T-cell (primary cell): Measurements from ENCODE around the gene LY86. TPM values are rescaled to one million over a fixed set of nuclear protein-coding genes. Genes with fewer than 3 reads are reported as not detected.
A peak's percentile ranks its signal among the peaks of the same experiment; 100 is the strongest.

Experiments used
- ATAC-seq, 4 experiments: fragments of 200-7000 bp in 3 of 4; fragments of 150-1000 bp in 1 of 4; cut with Tn5 transposase; replicated peaks in 1 of 4; 1 replicate in 3 of 4; 2 replicates in 1 of 4; pipeline ENCODE4 v1.10.0; 2021; ENCODE audit warnings: moderate library complexity in 3 of 4, mild to moderate bottlenecking in 2 of 4, moderate number of reproducible peaks in 1 of 4
- CTCF ChIA-PET, 2 donors: fragments of 300-600 bp; sonication (Branson Sonifier 250); formaldehyde crosslinking; loops; one replicate each; lab custom pipeline; 2022; ENCODE audit warnings: antibody characterized with exemption in 2 of 2; lab: Charles Lee
- POLR2A ChIA-PET, 2 donors: fragments of 300-600 bp; sonication (Branson Sonifier 250); formaldehyde crosslinking; loops; one replicate each; lab custom pipeline; 2022; ENCODE audit warnings: antibody characterized with exemption in 2 of 2; lab: Charles Lee
- DNase-seq, 35 experiments: peaks; one replicate each; pipeline versions ENCODE4 v3.0.0 to v3.0.0-alpha.2; 2013 to 2023
- H3K27ac ChIP-seq: one replicate; pipeline ENCODE4 v1.5.1; 2013; ENCODE audit warnings: low read length
- H3K27me3 ChIP-seq, 2 experiments: replicated peaks in 1 of 2; 1 replicate in 1 of 2; 2 replicates in 1 of 2; pipeline versions ENCODE4 v1.6.1 to v1.7.0; 2013; ENCODE audit warnings: low read length in 1 of 2, mixed read lengths in 1 of 2; ENCODE audit not compliant: control insufficient read depth in 2 of 2, insufficient read depth in 2 of 2; ENCODE audit errors: extremely low read depth in 1 of 2
- H3K36me3 ChIP-seq, 2 donors: 1 replicate in 1 of 2; 2 replicates in 1 of 2; pipeline versions ENCODE4 v1.6.1 to v1.7.0; 2013; ENCODE audit warnings: low read length in 1 of 2; ENCODE audit not compliant: control insufficient read depth in 2 of 2, insufficient read depth in 1 of 2; ENCODE audit errors: extremely low read depth in 1 of 2
- H3K4me1 ChIP-seq, 2 experiments: 1 replicate in 1 of 2; 2 replicates in 1 of 2; pipeline versions ENCODE4 v1.6.1 to v1.7.0; 2013; ENCODE audit warnings: low read length in 2 of 2, mixed read lengths in 1 of 2; ENCODE audit not compliant: insufficient read depth in 2 of 2, control insufficient read depth in 1 of 2; ENCODE audit errors: extremely low read depth in 1 of 2
- H3K4me3 ChIP-seq, 2 donors: 1 replicate in 1 of 2; 2 replicates in 1 of 2; pipeline versions ENCODE4 v1.5.1 to v1.7.0; 2013; ENCODE audit warnings: mild to moderate bottlenecking in 2 of 2, low read length in 1 of 2, moderate library complexity in 1 of 2; ENCODE audit not compliant: control insufficient read depth in 1 of 2; ENCODE audit errors: extremely low read depth in 1 of 2
- H3K9me3 ChIP-seq: 2 replicates; pipeline ENCODE4 v1.7.0; 2013
- H3K27ac Mint-ChIP-seq, 2 donors: one replicate each; pipeline ENCODE4 v1.8.0; 2020 to 2021; ENCODE audit warnings: mild to moderate bottlenecking in 2 of 2, mixed read lengths in 2 of 2
- H3K27me3 Mint-ChIP-seq, 2 donors: one replicate each; pipeline ENCODE4 v1.8.0; 2021 to 2022; ENCODE audit warnings: mixed read lengths in 2 of 2
- H3K36me3 Mint-ChIP-seq: one replicate; pipeline ENCODE4 v1.8.0; 2021; ENCODE audit warnings: mixed read lengths
- H3K4me1 Mint-ChIP-seq, 3 donors: one replicate each; pipeline ENCODE4 v1.8.0; 2020 to 2022; ENCODE audit warnings: mixed read lengths in 3 of 3, mild to moderate bottlenecking in 1 of 3
- H3K4me3 Mint-ChIP-seq, 3 donors: one replicate each; pipeline ENCODE4 v1.8.0; 2020 to 2022; ENCODE audit warnings: mild to moderate bottlenecking in 3 of 3, mixed read lengths in 3 of 3, moderate library complexity in 3 of 3
- H3K9me3 Mint-ChIP-seq, 3 donors: one replicate each; pipeline ENCODE4 v1.8.0; 2020 to 2022; ENCODE audit warnings: mixed read lengths in 3 of 3
- WGBS: methylation state at CpG from one replicate; pipeline ENCODE4 v1.1.5; 2013; ENCODE audit warnings: missing lambda C conversion rate; ENCODE audit not compliant: insufficient coverage; 5-methylcytosine and 5-hydroxymethylcytosine counted together
- total RNA-seq, 35 experiments: library from RNA in 6 of 35; stranded (reverse) in 6 of 35; fragments of 120-200 nt in 1 of 35; gene quantifications; one replicate each; pipeline versions ENCODE4 v1.2.1 to v1.2.4 and lab custom pipeline; 2013 to 2026

LY86 gene
- total RNA-seq, 5 donors from 2014 or later (not counting 1 experiment from before 2014, with no cell fraction given), result 0.54 to 3.6 (median 2.5) TPM

GRCh38 chr6:6579281-6579680, 9.2 kb upstream of the LY86 start:
- Mint-ChIP-seq H3K4me3 (no peak overlapping the region), H3K9me3 (peaks cover 0 to 9% (median 2%) of the 10 kb centered on the region in 3 donors), H3K27me3 (peaks cover 0 to 2% of the 10 kb centered on the region in 2 donors), H3K4me1 (peaks cover 17 to 34% (median 26%) of the 10 kb centered on the region in 3 donors), H3K27ac (no peak overlapping the region), H3K36me3 (peaks cover 6% of the 10 kb centered on the region)
- H3K9me3 ChIP-seq, result no peaks in the 10 kb centered on the region
- peaks cover 0 to 5% of the 10 kb centered on the region in 2 experiments for H3K27me3 ChIP-seq
- H3K36me3 ChIP-seq, result peaks cover 0 to 3% of the 10 kb centered on the region in 2 donors
- WGBS, result no CpG with 5 or more reads among the region's 1 CpG
- DNase-seq, result no peak
- no peak for ATAC-seq
- H3K4me1 ChIP-seq, result peaks cover 5 to 6% of the 10 kb centered on the region in 2 experiments
- ChIA-PET POLR2A (no interaction called here), CTCF (no interaction called here)
- H3K4me3 ChIP-seq, result no peak overlapping the region
- no peak overlapping the region for H3K27ac ChIP-seq

- no CpG with 5 or more reads among the region's 6 CpGs for WGBS
- POLR2A ChIA-PET, result interaction anchor here in 1 of 2 donors (0.5 kb wide), 1 partner anchor 98 kb away, joined by 4 read pairs; no protein-coding TSS in a partner anchor
- CTCF ChIA-PET, result interaction anchor here (0.7 to 1.0 kb wide), 2 partner anchors 9 to 13 kb away, joined by 3 read pairs; no protein-coding TSS in a partner anchor
- H3K27ac ChIP-seq, result no peak overlapping the region
- H3K4me1 Mint-ChIP-seq, result peaks cover 26 to 44% (median 35%) of the 10 kb centered on the region in 3 donors
- peaks cover 5 to 12% of the 10 kb centered on the region in 2 experiments for H3K4me1 ChIP-seq
- H3K9me3 Mint-ChIP-seq, result peaks cover 0 to 4% (median 2%) of the 10 kb centered on the region in 3 donors
- no peaks in the 10 kb centered on the region for H3K9me3 ChIP-seq
- H3K36me3 Mint-ChIP-seq, result peaks cover 3% of the 10 kb centered on the region
- H3K27me3 ChIP-seq, result peaks cover 0 to 5% of the 10 kb centered on the region in 2 experiments
- no peak for DNase-seq
- no peak for ATAC-seq
- peak overlapping the region in 1 of 3 donors; percentile 22 for H3K4me3 Mint-ChIP-seq
- peaks cover 0 to 3% of the 10 kb centered on the region in 2 donors for H3K36me3 ChIP-seq
- H3K27me3 Mint-ChIP-seq, result peaks cover 0 to 2% of the 10 kb centered on the region in 2 donors
- H3K4me3 ChIP-seq, result no peak overlapping the region
- H3K27ac Mint-ChIP-seq, result peak overlapping the region; percentile 51 to 53
Measured at GRCh38 chr6:6580225-6580856, 8.2 kb upstream of the LY86 start.

GRCh38 chr6:6581054-6581453, 7.5 kb upstream of the LY86 start:
- WGBS, result 20% methylated on average over 1 of the region's 3 CpGs
- Mint-ChIP-seq H3K36me3 (peaks cover 3% of the 10 kb centered on the region), H3K4me1 (peaks cover 26 to 44% (median 35%) of the 10 kb centered on the region in 3 donors), H3K27ac (peak overlapping the region; percentile 51 to 53), H3K4me3 (no peak overlapping the region), H3K9me3 (peaks cover 0 to 4% (median 2%) of the 10 kb centered on the region in 3 donors), H3K27me3 (peaks cover 0 to 2% of the 10 kb centered on the region in 2 donors)
- peak in 20 of 35 experiments; percentile 7 to 73 (median 27) for DNase-seq
- CTCF ChIA-PET, result interaction anchor here (0.7 to 1.0 kb wide), 2 partner anchors 8 to 12 kb away, joined by 3 read pairs; no protein-coding TSS in a partner anchor
- Histone ChIP-seq H3K4me3 (no peak overlapping the region), H3K36me3 (peaks cover 0 to 3% of the 10 kb centered on the region in 2 donors), H3K4me1 (peaks cover 5 to 12% of the 10 kb centered on the region in 2 experiments), H3K27ac (no peak overlapping the region), H3K9me3 (no peaks in the 10 kb centered on the region), H3K27me3 (peaks cover 0 to 5% of the 10 kb centered on the region in 2 experiments)
- ATAC-seq, result peak; percentile 50 to 94 (median 80)
- POLR2A ChIA-PET, result interaction anchor here (0.5 to 0.9 kb wide), 2 partner anchors 78 to 98 kb away, joined by 4 to 10 read pairs; no protein-coding TSS in a partner anchor

GRCh38 chr6:6582131-6582530, 6.4 kb upstream of the LY86 start:
- peaks cover 0 to 3% of the 10 kb centered on the region in 2 donors for H3K36me3 ChIP-seq
- H3K27me3 Mint-ChIP-seq, result peaks cover 0 to 2% of the 10 kb centered on the region in 2 donors
- peaks cover 0 to 5% of the 10 kb centered on the region in 2 experiments for H3K27me3 ChIP-seq
- H3K9me3 Mint-ChIP-seq, result peaks cover 0 to 4% (median 2%) of the 10 kb centered on the region in 3 donors
- no CpG with 5 or more reads among the region's 1 CpG for WGBS
- ChIA-PET CTCF (no interaction called here), POLR2A (no interaction called here)
- no peak overlapping the region for H3K4me3 ChIP-seq
- H3K4me1 Mint-ChIP-seq, result peaks cover 31 to 50% (median 39%) of the 10 kb centered on the region in 3 donors
- no peak overlapping the region for H3K27ac Mint-ChIP-seq
- ATAC-seq, result no peak
- no peaks in the 10 kb centered on the region for H3K9me3 ChIP-seq
- DNase-seq, result no peak
- H3K4me3 Mint-ChIP-seq, result no peak overlapping the region
- H3K4me1 ChIP-seq, result peaks cover 11 to 19% of the 10 kb centered on the region in 2 experiments
- H3K27ac ChIP-seq, result no peak overlapping the region
- peaks cover 3% of the 10 kb centered on the region for H3K36me3 Mint-ChIP-seq

- Histone ChIP-seq H3K36me3 (peaks cover 0 to 3% of the 10 kb centered on the region in 2 donors), H3K4me1 (peaks cover 22 to 34% of the 10 kb centered on the region in 2 experiments), H3K27ac (no peak overlapping the region), H3K27me3 (peaks cover 0 to 5% of the 10 kb centered on the region in 2 experiments), H3K4me3 (no peak overlapping the region), H3K9me3 (no peaks in the 10 kb centered on the region)
- CTCF ChIA-PET, result no interaction called here
- DNase-seq (peak in 7 of 35 experiments; percentile 16 to 57 (median 28)), ATAC-seq (no peak)
- H3K27me3 Mint-ChIP-seq, result peaks cover 0 to 2% of the 10 kb centered on the region in 2 donors
- POLR2A ChIA-PET, result interaction anchor here in 1 of 2 donors (0.5 kb wide), 1 partner anchor 1031 kb away, joined by 6 read pairs; no protein-coding TSS in a partner anchor
- peaks cover 0 to 4% (median 2%) of the 10 kb centered on the region in 3 donors for H3K9me3 Mint-ChIP-seq
- H3K4me3 Mint-ChIP-seq, result peak overlapping the region in 1 of 3 donors; percentile 32
- WGBS, result no CpG with 5 or more reads among the region's 2 CpGs
- peak overlapping the region in 1 of 2 donors; percentile 79 for H3K27ac Mint-ChIP-seq
- peaks cover 47 to 67% (median 54%) of the 10 kb centered on the region in 3 donors for H3K4me1 Mint-ChIP-seq
- peaks cover 3% of the 10 kb centered on the region for H3K36me3 Mint-ChIP-seq
Measured at GRCh38 chr6:6583836-6584235, 4.7 kb upstream of the LY86 start.

- peaks cover 0 to 4% (median 2%) of the 10 kb centered on the region in 3 donors for H3K9me3 Mint-ChIP-seq
- Histone ChIP-seq H3K4me1 (peaks cover 28 to 41% of the 10 kb centered on the region in 2 experiments), H3K27me3 (peaks cover 0 to 5% of the 10 kb centered on the region in 2 experiments), H3K4me3 (no peak overlapping the region), H3K9me3 (no peaks in the 10 kb centered on the region), H3K27ac (no peak overlapping the region), H3K36me3 (peaks cover 0 to 3% of the 10 kb centered on the region in 2 donors)
- H3K36me3 Mint-ChIP-seq, result peaks cover 3% of the 10 kb centered on the region
- peak in 1 of 35 experiments; percentile 27 for DNase-seq
- peaks cover 54 to 68% (median 56%) of the 10 kb centered on the region in 3 donors for H3K4me1 Mint-ChIP-seq
- CTCF ChIA-PET, result interaction anchor here in 1 of 2 donors (0.6 kb wide), 1 partner anchor 33 kb away, joined by 3 read pairs; no protein-coding TSS in a partner anchor
- ATAC-seq, result peak in 1 of 4 experiments; percentile 34
- POLR2A ChIA-PET, result no interaction called here
- peak overlapping the region in 1 of 2 donors; percentile 80 for H3K27ac Mint-ChIP-seq
- H3K4me3 Mint-ChIP-seq, result peak overlapping the region in 1 of 3 donors; percentile 50
- peaks cover 0 to 2% of the 10 kb centered on the region in 2 donors for H3K27me3 Mint-ChIP-seq
- 94% methylated on average over 6 of the region's 7 CpGs for WGBS
Measured at GRCh38 chr6:6584310-6585002, 4.1 kb upstream of the LY86 start.
